CD4-positive, alpha-beta T cell (primary cell): ENCODE results near the gene SDE2. TPM values are rescaled to one million over a fixed set of nuclear protein-coding genes. Genes with fewer than 3 reads are reported as not detected.
"Not testable (repeated sequence)": the region's sequence is repeated elsewhere in the genome, so short reads cannot be mapped to it uniquely, and the experiment has no call there.

Experiments used
- ATAC-seq: fragments of 200-7000 bp; cut with Tn5 transposase; one replicate; pipeline ENCODE4 v1.10.0; 2022; ENCODE audit warnings: mild to moderate bottlenecking; ENCODE audit not compliant: poor library complexity
- CTCF ChIA-PET: fragments of 350-600 bp; sonication (Branson Sonifier 250); formaldehyde crosslinking; loops from one replicate; lab custom pipeline; 2021; ENCODE audit warnings: antibody characterized with exemption, inconsistent platforms; lab: Charles Lee
- POLR2A ChIA-PET: fragments of 350-600 bp; sonication (Branson Sonifier 250); formaldehyde crosslinking; loops from one replicate; lab custom pipeline; 2021; ENCODE audit warnings: antibody characterized with exemption, inconsistent platforms; lab: Charles Lee
- DNase-seq, 14 experiments: peaks; one replicate each; pipeline ENCODE4 v3.0.0-alpha.2; 2013 to 2020; ENCODE audit warnings: mixed read lengths in 2 of 14
- H3K27ac ChIP-seq, 2 donors: one replicate each; pipeline versions ENCODE4 v1.5.1 to v1.7.0; 2013; ENCODE audit warnings: low read length in 2 of 2, low read depth in 1 of 2, mild to moderate bottlenecking in 1 of 2
- H3K27me3 ChIP-seq, 2 experiments: 1 replicate in 1 of 2; 2 replicates in 1 of 2; pipeline versions ENCODE4 v1.6.1 to v1.7.0; 2013; ENCODE audit warnings: low read length in 2 of 2, control low read depth in 1 of 2, mild to moderate bottlenecking in 1 of 2, moderate library complexity in 1 of 2; ENCODE audit not compliant: insufficient read depth in 2 of 2, control insufficient read depth in 1 of 2
- H3K36me3 ChIP-seq: one replicate; pipeline ENCODE4 v1.6.1; 2013; ENCODE audit warnings: low read length, control low read depth; ENCODE audit not compliant: insufficient read depth
- H3K4me1 ChIP-seq: one replicate; pipeline ENCODE4 v1.6.1; 2013; ENCODE audit warnings: low read length, control low read depth; ENCODE audit not compliant: insufficient read depth
- H3K4me3 ChIP-seq: one replicate; pipeline ENCODE4 v1.5.1; 2013; ENCODE audit warnings: mild to moderate bottlenecking, low read length, moderate library complexity
- H3K9me3 ChIP-seq, 2 experiments: 1 replicate in 1 of 2; 2 replicates in 1 of 2; pipeline versions ENCODE4 v1.6.1 to v1.7.0; 2013; ENCODE audit warnings: low read length in 2 of 2, mild to moderate bottlenecking in 2 of 2, control low read depth in 1 of 2, moderate library complexity in 1 of 2; ENCODE audit not compliant: control insufficient read depth in 1 of 2, insufficient read depth in 1 of 2
- H3K27ac Mint-ChIP-seq: one replicate; pipeline ENCODE4 v1.8.0; 2020; ENCODE audit warnings: mixed read lengths
- H3K27me3 Mint-ChIP-seq: one replicate; pipeline ENCODE4 v1.8.0; 2021; ENCODE audit warnings: mixed read lengths
- H3K36me3 Mint-ChIP-seq: one replicate; pipeline ENCODE4 v1.8.0; 2021; ENCODE audit warnings: low read depth, mixed read lengths
- H3K4me1 Mint-ChIP-seq: one replicate; pipeline ENCODE4 v1.8.0; 2021; ENCODE audit warnings: low read depth, mixed read lengths
- H3K4me3 Mint-ChIP-seq: one replicate; pipeline ENCODE4 v1.8.0; 2020; ENCODE audit warnings: mild to moderate bottlenecking, mixed read lengths
- H3K9me3 Mint-ChIP-seq: one replicate; pipeline ENCODE4 v1.8.0; 2020; ENCODE audit warnings: mixed read lengths
- CTCF ChIP-seq: fragments of 200-600 bp; IDR thresholded peaks from one replicate; pipeline ENCODE4 v1.8.0; 2022; ENCODE audit warnings: antibody characterized with exemption, mild to moderate bottlenecking
- intact Hi-C, 2 experiments: fragments of 100-400 bp; cut with DNase I in 1 of 2; cut with micrococcal nuclease in 1 of 2; formaldehyde crosslinking; loops; one replicate each; pipeline versions ENCODE4 v1.15.1 to v1.9.0; 2023 to 2025; cut with DNase I, micrococcal nuclease
- total RNA-seq, 174 experiments: library from RNA in 2 of 174; stranded (reverse) in 2 of 174; gene quantifications; one replicate each; pipeline ENCODE4 v1.2.3 and lab custom pipeline; 2021 to 2026

The SDE2 gene
- total RNA-seq, 2 experiments from 2014 or later: 48.2 to 49.3 TPM

GRCh38 chr1:225941187-225941941 lies 57.8 kb downstream of the SDE2 start, which contains the start of gene LEFTY2:
Gene LEFTY2 (minus strand): TSS chr1:225941220. CDS start chr1:225941140, 80 bp downstream.
- H3K27me3 Mint-ChIP-seq: peaks cover 3% of the 10 kb centered on the region
- intact Hi-C loops: no loop called here
- ATAC-seq: no peak
- Histone ChIP-seq H3K36me3 (no peaks in the 10 kb centered on the region), H3K27me3 (no peaks in the 10 kb centered on the region), H3K4me1 (peaks cover 11% of the 10 kb centered on the region), H3K27ac (no peak within 1 kb of the TSS), H3K4me3 (no peak within 1 kb of the TSS), H3K9me3 (no peaks in the 10 kb centered on the region)
- H3K4me1 Mint-ChIP-seq: peaks cover 12% of the 10 kb centered on the region
- no peaks in the 10 kb centered on the region for H3K36me3 Mint-ChIP-seq
- no peaks in the 10 kb centered on the region for H3K9me3 Mint-ChIP-seq
- no peak within 1 kb of the TSS for H3K4me3 Mint-ChIP-seq
- CTCF ChIA-PET: no interaction called here
- H3K27ac Mint-ChIP-seq: no peak within 1 kb of the TSS
- no peak for TF ChIP-seq CTCF
- POLR2A ChIA-PET: interaction anchor here (0.6 to 0.8 kb wide), 2 partner anchors 164 to 1531 kb away, joined by 3 read pairs; partner anchors contain the start of gene SRP9
- no peak for DNase-seq

GRCh38 chr1:225940385-225941151 lies 58.6 kb downstream of the SDE2 start:
- ATAC-seq: no peak
- Mint-ChIP-seq H3K27ac (no peak overlapping the region), H3K27me3 (peaks cover 3% of the 10 kb centered on the region), H3K4me1 (peaks cover 12% of the 10 kb centered on the region), H3K36me3 (no peaks in the 10 kb centered on the region), H3K9me3 (no peaks in the 10 kb centered on the region), H3K4me3 (no peak overlapping the region)
- H3K36me3 ChIP-seq: no peaks in the 10 kb centered on the region
- H3K9me3 ChIP-seq: no peaks in the 10 kb centered on the region
- TF ChIP-seq CTCF: no peak
- ChIA-PET POLR2A (no interaction called here), CTCF (no interaction called here)
- H3K27me3 ChIP-seq: no peaks in the 10 kb centered on the region
- H3K4me3 ChIP-seq: no peak overlapping the region
- no peak overlapping the region for H3K27ac ChIP-seq
- H3K4me1 ChIP-seq: peaks cover 11% of the 10 kb centered on the region
- intact Hi-C loops: no loop called here
- DNase-seq: no peak

GRCh38 chr1:225939939-225940310 lies 59.2 kb downstream of the SDE2 start:
- H3K9me3 Mint-ChIP-seq, POLR2A ChIA-PET, ATAC-seq, CTCF ChIA-PET, H3K27me3 ChIP-seq, H3K4me1 Mint-ChIP-seq, H3K9me3 ChIP-seq, DNase-seq, H3K36me3 Mint-ChIP-seq, H3K27me3 Mint-ChIP-seq, H3K4me1 ChIP-seq, H3K36me3 ChIP-seq, H3K4me3 ChIP-seq, intact Hi-C loops, H3K4me3 Mint-ChIP-seq, H3K27ac Mint-ChIP-seq, H3K27ac ChIP-seq: not testable (repeated sequence)

- ATAC-seq, H3K9me3 Mint-ChIP-seq, H3K4me1 ChIP-seq, POLR2A ChIA-PET, H3K4me3 ChIP-seq, H3K36me3 ChIP-seq, H3K36me3 Mint-ChIP-seq, intact Hi-C loops, CTCF ChIA-PET, H3K9me3 ChIP-seq, H3K4me3 Mint-ChIP-seq, DNase-seq, H3K4me1 Mint-ChIP-seq, H3K27me3 Mint-ChIP-seq, H3K27ac ChIP-seq, H3K27me3 ChIP-seq, H3K27ac Mint-ChIP-seq: not testable (repeated sequence)
Measured at GRCh38 chr1:225939097-225939938, 59.8 kb downstream of the SDE2 start.
